Activated T-cell treated with anti-CD3 and anti-CD28 coated beads, Interleukin-2, amount 50 U/mL, for 72 hours (primary cell): ENCODE measurements around the gene BMP7. TPM values are rescaled to one million over a fixed set of nuclear protein-coding genes. Genes with fewer than 3 reads are reported as not detected.
"Not testable (repeated sequence)": the region's sequence is repeated elsewhere in the genome, so short reads cannot be mapped to it uniquely, and the experiment has no call there.

Experiments
- ATAC-seq, 2 donors: fragments of 150-1000 bp; cut with Tn5 transposase; replicated peaks in 1 of 2; 2 replicates each; pipeline ENCODE4 v1.10.0; 2021; ENCODE audit warnings: moderate library complexity in 2 of 2, mild to moderate bottlenecking in 1 of 2
- DNase-seq, 2 donors: peaks; one replicate each; pipeline ENCODE4 v3.0.0; 2021 to 2022; ENCODE audit warnings: mixed read lengths in 1 of 2
- H3K27ac Mint-ChIP-seq: one replicate; pipeline ENCODE4 v1.8.0; 2022; ENCODE audit warnings: mild to moderate bottlenecking, moderate library complexity, mixed read lengths
- H3K27me3 Mint-ChIP-seq: one replicate; pipeline ENCODE4 v1.8.0; 2022; ENCODE audit warnings: low read depth, mixed read lengths
- H3K36me3 Mint-ChIP-seq, 2 donors: one replicate each; pipeline ENCODE4 v1.8.0; 2022; ENCODE audit warnings: mixed read lengths in 2 of 2, mild to moderate bottlenecking in 1 of 2; ENCODE audit not compliant: insufficient read depth in 2 of 2
- H3K4me1 Mint-ChIP-seq: one replicate; pipeline ENCODE4 v1.8.0; 2022; ENCODE audit warnings: low read depth, mixed read lengths
- H3K4me3 Mint-ChIP-seq, 2 donors: one replicate each; pipeline ENCODE4 v1.8.0; 2022; ENCODE audit warnings: mild to moderate bottlenecking in 2 of 2, mixed read lengths in 2 of 2, moderate library complexity in 2 of 2
- H3K9me3 Mint-ChIP-seq, 2 donors: one replicate each; pipeline ENCODE4 v1.8.0; 2022; ENCODE audit warnings: mixed read lengths in 2 of 2
- total RNA-seq, 2 donors: library from RNA; stranded (reverse); gene quantifications; one replicate each; pipeline ENCODE4 v1.2.3, GENCODE V29; 2022

Gene BMP7
- total RNA-seq, 2 donors from 2014 or later: 0.31 to 0.39 TPM

DNA sequence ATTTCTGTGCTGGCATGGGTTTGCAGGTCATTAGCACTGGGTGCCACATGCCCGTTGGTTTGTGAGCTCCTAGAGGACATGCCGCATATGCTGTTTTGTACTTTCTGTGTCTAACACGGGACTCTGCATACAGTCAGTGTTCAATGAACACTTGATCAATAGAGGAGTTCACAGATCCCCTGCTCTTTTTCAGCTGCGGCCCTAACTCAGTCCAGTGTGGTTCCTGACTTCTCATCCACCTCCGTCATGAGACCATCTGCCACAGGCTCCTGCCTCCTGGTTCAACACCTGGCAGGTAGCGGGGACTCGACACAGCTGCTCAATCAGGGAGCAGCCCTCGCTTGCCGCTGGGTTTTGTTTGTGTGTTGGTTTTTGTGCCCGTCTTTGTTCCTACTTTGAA lies 13.8 kb upstream of the BMP7 start:
- no peaks in the 10 kb centered on the region for H3K36me3 Mint-ChIP-seq
- peaks cover 36% of the 10 kb centered on the region for H3K27me3 Mint-ChIP-seq
- no peak for ATAC-seq
- no peak overlapping the region for H3K27ac Mint-ChIP-seq
- no peaks in the 10 kb centered on the region for H3K4me1 Mint-ChIP-seq
- no peak for DNase-seq
- H3K9me3 Mint-ChIP-seq: no peaks in the 10 kb centered on the region
- no peak overlapping the region for H3K4me3 Mint-ChIP-seq

DNA sequence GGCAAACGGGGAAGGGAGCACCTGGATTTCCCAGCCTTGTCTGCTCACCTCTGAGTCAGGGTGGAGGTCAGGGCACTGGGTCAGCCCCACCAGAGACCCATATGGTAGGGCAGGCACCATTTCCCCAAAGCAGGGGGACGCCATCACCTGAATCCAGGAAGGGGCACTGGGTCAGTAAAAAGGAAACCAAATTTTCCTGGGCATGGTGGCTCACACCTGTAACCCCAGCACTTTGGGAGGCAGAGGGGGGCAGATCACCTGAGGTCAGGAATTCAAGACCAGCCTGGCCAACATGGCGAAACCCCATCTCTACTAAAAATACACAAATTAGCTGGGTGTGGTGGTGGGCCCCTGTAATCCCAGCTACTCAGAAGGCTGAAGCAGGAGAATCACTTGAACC lies 13.1 kb upstream of the BMP7 start:
- not testable (repeated sequence) for H3K4me3 Mint-ChIP-seq, H3K36me3 Mint-ChIP-seq, DNase-seq, H3K27ac Mint-ChIP-seq, ATAC-seq, H3K9me3 Mint-ChIP-seq, H3K4me1 Mint-ChIP-seq
- H3K27me3 Mint-ChIP-seq: peaks cover 41% of the 10 kb centered on the region

DNA sequence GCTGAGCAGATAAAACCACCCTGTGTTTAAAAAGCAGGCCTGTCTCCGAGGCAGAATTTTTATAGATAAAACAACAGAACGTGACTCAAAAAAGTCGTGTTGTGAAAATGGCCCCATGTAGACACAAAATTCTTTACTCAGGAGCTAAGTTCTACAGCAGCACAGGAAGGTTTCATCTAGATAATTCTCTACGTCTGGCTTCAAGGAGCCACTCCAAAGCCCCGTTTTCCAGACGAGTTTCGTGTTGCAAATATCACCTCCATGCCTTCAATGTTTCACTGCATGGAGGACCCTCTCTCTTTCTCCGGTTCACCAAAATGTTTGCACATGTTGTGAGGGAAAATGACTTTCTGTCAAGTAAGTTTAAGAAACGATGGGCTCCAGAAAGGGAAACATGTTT lies 12.0 kb upstream of the BMP7 start:
- H3K36me3 Mint-ChIP-seq: no peaks in the 10 kb centered on the region
- H3K4me1 Mint-ChIP-seq: no peaks in the 10 kb centered on the region
- H3K9me3 Mint-ChIP-seq: no peaks in the 10 kb centered on the region
- H3K27ac Mint-ChIP-seq: no peak overlapping the region
- ATAC-seq (no peak), DNase-seq (no peak)
- H3K27me3 Mint-ChIP-seq: peaks cover 40% of the 10 kb centered on the region
- H3K4me3 Mint-ChIP-seq: no peak overlapping the region

DNA sequence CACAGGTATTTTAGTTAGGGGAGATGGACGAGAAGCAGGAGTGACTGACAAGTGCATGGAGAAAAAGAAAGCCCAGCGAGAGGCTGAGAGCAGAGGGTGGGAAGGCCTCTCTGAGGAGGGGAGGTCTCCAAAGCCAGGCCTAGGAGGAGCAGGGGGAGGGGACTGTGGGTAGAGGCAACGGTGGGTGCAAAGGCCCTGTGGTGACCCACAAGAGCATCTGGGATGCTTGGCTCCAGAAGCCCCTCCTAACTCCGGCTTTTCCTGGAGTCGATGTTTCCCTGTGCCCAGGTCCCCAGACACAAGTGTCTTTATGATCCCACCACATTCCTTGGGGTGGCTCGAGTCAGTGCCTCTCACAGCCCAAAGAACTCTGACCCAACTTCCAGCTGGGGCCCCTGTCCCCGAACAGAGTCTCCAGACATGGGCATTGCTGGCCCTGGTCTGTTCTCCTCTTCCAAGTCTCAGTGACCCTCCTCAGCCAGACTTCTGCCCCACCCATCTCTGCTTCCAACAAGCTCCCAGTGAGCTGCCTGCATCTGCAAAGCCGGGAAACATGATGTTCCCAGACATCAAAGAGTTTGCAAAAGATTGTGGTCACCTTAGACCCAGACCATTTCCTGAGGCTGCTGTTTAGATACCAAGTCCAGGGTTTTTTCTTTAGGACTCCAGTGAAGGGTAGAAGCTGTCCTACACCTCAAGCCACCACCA lies 11.1 kb upstream of the BMP7 start:
- ATAC-seq (no peak), DNase-seq (no peak)
- Mint-ChIP-seq H3K27me3 (peaks cover 36% of the 10 kb centered on the region), H3K9me3 (no peaks in the 10 kb centered on the region), H3K36me3 (no peaks in the 10 kb centered on the region), H3K27ac (no peak overlapping the region), H3K4me3 (no peak overlapping the region), H3K4me1 (no peaks in the 10 kb centered on the region)

DNA sequence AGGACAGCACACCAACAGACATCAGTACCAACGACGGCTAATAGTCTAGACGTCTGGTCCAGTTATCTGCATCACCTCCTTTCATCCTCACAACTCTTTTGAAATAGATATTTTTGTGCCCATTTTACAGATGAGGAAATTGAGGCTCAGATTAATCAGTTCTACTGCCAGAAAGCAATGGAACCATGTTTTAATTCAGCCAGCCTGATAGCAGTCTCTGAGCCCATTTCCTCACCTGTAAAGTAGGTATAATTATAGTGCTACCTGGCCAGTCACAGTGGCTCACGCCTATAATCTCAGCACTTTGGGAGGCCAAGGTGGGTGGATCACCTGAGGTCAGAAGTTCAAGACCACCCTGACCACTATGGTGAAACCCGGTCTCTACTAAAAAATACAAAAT lies 9.8 kb upstream of the BMP7 start:
- DNase-seq (no peak), ATAC-seq (no peak)
- H3K9me3 Mint-ChIP-seq: no peaks in the 10 kb centered on the region
- H3K4me1 Mint-ChIP-seq: no peaks in the 10 kb centered on the region
- H3K27ac Mint-ChIP-seq: no peak overlapping the region
- H3K36me3 Mint-ChIP-seq: no peaks in the 10 kb centered on the region
- peaks cover 45% of the 10 kb centered on the region for H3K27me3 Mint-ChIP-seq
- no peak overlapping the region for H3K4me3 Mint-ChIP-seq

DNA sequence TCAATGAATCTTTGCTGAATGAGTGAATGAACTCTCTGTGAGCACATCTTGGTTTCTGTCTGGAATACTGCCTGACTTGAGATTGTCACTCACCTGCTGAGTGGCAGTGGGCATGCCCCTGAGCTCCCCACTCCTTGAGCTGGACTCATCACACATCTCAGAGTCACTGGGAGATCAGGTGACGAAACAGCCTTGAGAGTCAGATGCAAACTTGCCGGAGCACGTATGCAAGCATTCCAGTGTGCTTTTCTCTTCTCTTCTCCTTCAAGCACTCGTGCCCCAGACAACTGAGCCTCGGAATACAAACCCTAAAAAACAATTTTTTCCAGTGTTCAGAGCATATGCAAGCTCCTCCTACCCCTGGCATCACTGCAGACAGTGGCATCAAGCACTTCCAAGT lies 9.4 kb upstream of the BMP7 start:
- H3K9me3 Mint-ChIP-seq: no peaks in the 10 kb centered on the region

DNA sequence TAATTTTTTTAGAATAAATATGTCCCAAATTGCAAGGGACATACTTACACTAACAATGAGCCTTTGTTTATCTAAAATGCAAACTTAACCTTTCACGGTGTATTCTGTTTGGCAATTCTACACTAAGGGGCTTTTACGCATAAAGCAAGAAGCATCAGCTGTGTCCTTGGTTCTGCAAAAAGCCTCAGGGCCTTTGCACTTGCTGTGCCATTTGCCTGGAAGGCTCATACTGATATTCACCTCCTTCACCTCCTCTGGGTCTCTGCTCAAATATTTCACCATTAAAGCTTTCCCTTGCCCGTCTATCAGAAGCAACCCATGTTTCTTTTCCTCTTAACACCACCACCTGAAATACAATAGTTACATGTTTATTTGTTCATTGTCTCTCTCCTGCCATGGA lies 8.9 kb upstream of the BMP7 start:
- no peak overlapping the region for H3K27ac Mint-ChIP-seq

More for the DNA sequence above, 9.4 kb upstream of the BMP7 start:
- peaks cover 49% of the 10 kb centered on the region for H3K27me3 Mint-ChIP-seq
- H3K27ac Mint-ChIP-seq: no peak overlapping the region
- ATAC-seq: no peak
- no peak overlapping the region for H3K4me3 Mint-ChIP-seq
- no peaks in the 10 kb centered on the region for H3K4me1 Mint-ChIP-seq
- no peaks in the 10 kb centered on the region for H3K36me3 Mint-ChIP-seq
- no peak for DNase-seq

DNA sequence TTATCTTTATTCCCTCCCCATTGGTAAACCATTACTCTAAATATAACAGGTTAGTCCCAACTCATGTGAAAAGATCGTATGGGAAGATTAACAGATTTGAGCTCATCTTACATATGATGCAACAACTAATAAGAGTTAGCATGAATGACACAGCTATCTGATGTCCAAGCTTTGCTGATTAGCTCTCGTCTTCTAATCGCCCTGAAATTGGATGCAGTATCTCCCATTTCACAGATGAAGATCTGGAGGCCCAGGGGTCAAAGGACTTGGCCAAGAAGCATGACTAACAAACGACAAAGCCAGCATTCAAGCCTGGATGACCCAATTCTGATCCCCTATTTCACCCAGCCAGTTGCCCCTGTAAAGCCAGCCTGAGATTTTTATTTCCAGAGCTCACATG lies 8.4 kb upstream of the BMP7 start:
- ATAC-seq (no peak), DNase-seq (no peak)
- H3K9me3 Mint-ChIP-seq: no peaks in the 10 kb centered on the region
- no peak overlapping the region for H3K4me3 Mint-ChIP-seq
- H3K36me3 Mint-ChIP-seq: no peaks in the 10 kb centered on the region
- peaks cover 3% of the 10 kb centered on the region for H3K4me1 Mint-ChIP-seq
- peaks cover 59% of the 10 kb centered on the region for H3K27me3 Mint-ChIP-seq
- no peak overlapping the region for H3K27ac Mint-ChIP-seq

More for the DNA sequence above, 8.9 kb upstream of the BMP7 start:
- Mint-ChIP-seq H3K9me3 (no peaks in the 10 kb centered on the region), H3K36me3 (no peaks in the 10 kb centered on the region), H3K4me1 (no peaks in the 10 kb centered on the region), H3K4me3 (no peak overlapping the region), H3K27me3 (peaks cover 54% of the 10 kb centered on the region)
- ATAC-seq: no peak
- no peak for DNase-seq

DNA sequence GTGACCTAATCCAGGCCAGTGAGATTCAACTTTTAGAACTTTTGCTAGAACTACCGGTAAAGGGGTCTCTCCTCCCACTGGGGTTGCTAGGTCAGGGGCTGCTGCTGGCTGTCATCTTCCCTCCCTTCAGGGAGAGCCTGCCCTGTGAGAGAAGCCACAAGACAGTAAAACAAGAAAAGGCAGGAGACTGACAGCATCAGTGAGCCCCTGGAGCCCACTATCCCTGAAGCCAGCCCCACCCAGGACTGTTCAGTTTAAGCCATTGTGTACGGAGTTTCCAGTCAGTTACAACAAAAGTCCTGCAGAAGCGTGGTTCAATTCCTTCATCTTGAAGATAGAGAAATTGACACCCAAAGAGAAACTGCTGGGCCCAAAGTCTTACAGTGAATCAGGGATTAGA lies 7.9 kb upstream of the BMP7 start:
- Mint-ChIP-seq H3K4me1 (peaks cover 4% of the 10 kb centered on the region), H3K27me3 (peaks cover 64% of the 10 kb centered on the region), H3K4me3 (no peak overlapping the region), H3K27ac (no peak overlapping the region), H3K9me3 (no peaks in the 10 kb centered on the region), H3K36me3 (no peaks in the 10 kb centered on the region)
- ATAC-seq (no peak), DNase-seq (no peak)

DNA sequence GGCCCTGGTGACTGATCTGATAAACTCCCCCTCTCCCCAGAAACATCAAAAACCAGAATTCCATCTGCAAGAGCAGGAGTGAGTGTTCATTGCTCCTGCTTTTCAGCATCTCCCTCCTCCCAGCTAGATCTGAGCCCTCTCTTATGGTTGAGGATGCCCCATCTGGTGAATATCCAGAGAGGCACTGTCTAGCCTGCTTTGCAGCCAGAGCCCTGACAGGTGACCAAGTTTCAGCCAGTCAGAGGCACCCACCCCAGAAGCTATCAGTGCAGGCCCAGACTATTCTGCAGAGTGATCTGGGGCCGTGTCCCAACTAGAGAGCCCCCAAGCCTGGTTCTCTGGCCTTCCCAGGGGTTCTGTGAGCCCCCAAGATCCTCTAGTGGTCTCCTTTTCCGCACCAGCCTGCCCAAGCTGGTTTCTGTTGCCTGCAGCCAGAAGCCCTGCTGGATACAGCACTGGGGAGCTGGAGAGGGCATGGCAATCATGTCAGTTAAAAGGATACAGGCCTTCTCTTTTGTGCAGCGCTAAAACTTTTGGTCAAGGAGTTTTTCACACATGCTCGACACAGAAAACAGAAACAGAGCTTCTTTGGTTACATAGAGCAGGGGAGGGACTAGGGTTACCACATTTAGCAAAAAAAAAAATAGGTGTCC lies 6.6 kb upstream of the BMP7 start:
- Mint-ChIP-seq H3K4me1 (peaks cover 4% of the 10 kb centered on the region), H3K27me3 (peaks cover 76% of the 10 kb centered on the region), H3K27ac (no peak overlapping the region), H3K9me3 (no peaks in the 10 kb centered on the region), H3K4me3 (no peak overlapping the region), H3K36me3 (no peaks in the 10 kb centered on the region)
- ATAC-seq: no peak
- no peak for DNase-seq

DNA sequence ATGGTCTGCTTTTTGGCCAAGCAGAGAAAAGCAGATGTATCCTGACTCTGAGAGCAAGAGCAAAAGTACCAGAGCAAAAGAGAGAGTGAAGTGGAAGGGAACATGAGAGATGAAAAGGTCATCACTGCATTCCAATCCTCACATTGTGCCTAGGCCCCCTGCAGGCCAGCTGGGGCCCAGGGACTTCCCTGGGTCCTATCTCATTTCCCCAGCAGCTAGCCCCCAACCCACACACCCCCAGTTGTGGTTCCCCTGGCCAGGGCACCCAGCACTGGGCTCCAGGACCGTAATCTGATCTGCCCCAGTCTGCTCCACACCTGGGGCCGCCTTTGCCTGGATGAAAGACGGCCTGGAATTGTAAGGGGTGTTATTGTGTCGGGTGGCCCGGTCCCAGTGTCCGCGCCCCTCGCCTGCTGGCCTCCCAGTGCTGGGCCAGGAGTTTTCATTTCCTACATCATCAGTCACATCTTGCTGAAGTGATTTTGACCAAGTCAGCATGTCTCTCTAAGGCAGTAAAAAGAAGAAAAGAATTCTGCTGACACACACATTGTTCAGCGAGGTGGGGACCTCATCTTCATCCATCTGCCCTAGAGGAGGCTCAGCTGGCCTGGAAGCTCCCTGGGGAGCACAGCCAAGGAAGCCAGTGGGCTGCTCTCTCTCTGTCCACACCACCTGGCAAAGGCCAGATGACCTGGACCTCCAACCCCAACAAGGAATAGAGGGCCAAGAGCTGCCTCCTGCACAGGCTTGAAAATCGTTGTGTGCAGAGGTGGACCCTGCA lies 4.0 kb upstream of the BMP7 start:
- H3K4me3 Mint-ChIP-seq: no peak overlapping the region
- H3K27me3 Mint-ChIP-seq: peaks cover 75% of the 10 kb centered on the region
- no peaks in the 10 kb centered on the region for H3K9me3 Mint-ChIP-seq
- H3K27ac Mint-ChIP-seq: no peak overlapping the region
- H3K36me3 Mint-ChIP-seq: no peaks in the 10 kb centered on the region
- ATAC-seq (no peak), DNase-seq (no peak)
- H3K4me1 Mint-ChIP-seq: peaks cover 10% of the 10 kb centered on the region

DNA sequence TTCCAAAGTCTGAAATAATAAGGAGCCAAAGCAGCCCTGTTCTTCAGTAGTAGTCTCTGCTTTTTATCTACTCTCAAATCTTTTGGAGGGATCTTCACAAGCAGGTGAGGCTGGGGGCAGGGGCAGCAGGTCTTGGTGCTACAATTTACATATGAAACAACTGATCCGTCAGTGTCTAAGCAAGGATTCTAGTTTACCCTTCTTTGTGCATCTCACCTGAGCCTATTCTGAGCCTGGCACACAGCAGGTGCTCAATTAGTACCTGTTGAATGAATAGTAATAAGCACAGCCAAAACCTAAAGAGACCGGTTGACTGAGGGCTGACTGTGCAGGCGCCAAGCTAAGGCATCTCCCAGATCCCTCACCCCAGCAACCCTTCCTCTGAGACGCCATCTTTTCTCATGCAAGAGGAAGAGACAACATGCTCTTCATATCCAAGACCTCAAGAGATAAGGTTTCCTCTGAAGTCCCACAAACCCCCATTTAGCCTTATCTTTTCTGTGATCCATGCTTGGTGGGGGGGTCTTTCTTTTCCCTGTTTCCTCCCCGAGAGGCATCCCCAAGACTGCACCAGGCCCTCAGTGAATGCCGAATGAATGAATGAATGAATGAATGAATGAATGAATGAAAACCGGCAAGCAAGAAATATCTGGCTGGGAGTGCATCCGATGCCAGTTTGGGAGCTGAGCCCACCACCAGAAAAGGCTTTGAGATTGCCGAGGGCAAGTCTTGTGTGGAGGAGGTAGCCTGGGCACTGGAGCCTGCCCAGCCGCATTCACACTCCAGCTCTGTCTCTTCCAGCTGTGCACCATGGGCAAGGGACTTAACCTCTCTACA lies 2.9 kb upstream of the BMP7 start:
- no peak for DNase-seq
- Mint-ChIP-seq H3K4me1 (peaks cover 15% of the 10 kb centered on the region), H3K9me3 (no peaks in the 10 kb centered on the region), H3K4me3 (no peak overlapping the region), H3K27ac (no peak overlapping the region), H3K36me3 (no peaks in the 10 kb centered on the region), H3K27me3 (peaks cover 70% of the 10 kb centered on the region)
- ATAC-seq: no peak
